HG03342 (cell line): Measurements from ENCODE around the gene SULT1E1.

Experiments
- ATAC-seq: cut with Tn5 transposase; IDR thresholded peaks from one replicate; pipeline ENCODE4 v1.9.1; 2021; ENCODE audit warnings: mild to moderate bottlenecking, moderate library complexity; ENCODE audit not compliant: unreplicated experiment

The SULT1E1 gene, protein sequence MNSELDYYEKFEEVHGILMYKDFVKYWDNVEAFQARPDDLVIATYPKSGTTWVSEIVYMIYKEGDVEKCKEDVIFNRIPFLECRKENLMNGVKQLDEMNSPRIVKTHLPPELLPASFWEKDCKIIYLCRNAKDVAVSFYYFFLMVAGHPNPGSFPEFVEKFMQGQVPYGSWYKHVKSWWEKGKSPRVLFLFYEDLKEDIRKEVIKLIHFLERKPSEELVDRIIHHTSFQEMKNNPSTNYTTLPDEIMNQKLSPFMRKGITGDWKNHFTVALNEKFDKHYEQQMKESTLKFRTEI

DNA sequence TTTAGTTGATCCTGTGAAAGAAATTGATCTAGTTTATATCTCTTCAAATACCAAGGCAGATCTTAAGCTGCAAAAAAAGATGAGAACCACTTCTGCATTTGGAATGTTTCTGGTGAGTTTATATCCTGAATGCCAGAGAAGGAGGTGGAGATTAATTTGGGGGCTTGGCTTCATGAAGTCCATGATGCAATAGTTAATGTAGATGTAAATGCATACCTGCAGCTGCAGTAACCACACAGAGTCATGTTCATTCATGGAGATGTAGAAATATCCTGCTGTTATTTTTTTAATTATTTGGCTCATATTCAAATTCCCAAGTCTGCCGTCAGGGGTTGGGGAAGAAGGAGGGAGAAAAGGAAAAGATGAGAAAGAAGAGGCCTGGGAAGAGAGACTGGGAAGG, at the start of gene SULT1E1:
Gene SULT1E1, minus strand, starts transcription at position 94 of the 400 bp plus-strand sequence. CDS start 2,501 bp downstream, outside the sequence.
- ATAC-seq: no peak

DNA sequence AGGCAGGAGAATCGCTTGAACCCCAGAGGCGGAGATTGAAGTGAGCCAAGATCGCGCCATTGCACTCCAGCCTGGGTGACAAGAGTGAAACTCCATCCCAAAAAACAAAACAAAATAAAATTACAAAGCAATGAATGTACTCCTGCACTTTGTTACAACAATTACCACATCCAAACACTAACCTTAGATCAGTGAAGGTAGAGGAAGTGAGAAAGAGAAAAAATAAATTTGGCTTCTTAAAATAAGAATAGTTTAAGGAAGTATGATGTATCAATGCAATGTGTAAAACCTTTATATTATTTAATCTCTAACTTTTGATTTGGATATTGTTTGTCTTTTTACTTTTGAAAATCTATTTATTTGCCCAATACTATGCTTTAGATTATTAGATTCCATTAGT, 49.2 kb upstream of the SULT1E1 start:
- no peak for ATAC-seq

DNA sequence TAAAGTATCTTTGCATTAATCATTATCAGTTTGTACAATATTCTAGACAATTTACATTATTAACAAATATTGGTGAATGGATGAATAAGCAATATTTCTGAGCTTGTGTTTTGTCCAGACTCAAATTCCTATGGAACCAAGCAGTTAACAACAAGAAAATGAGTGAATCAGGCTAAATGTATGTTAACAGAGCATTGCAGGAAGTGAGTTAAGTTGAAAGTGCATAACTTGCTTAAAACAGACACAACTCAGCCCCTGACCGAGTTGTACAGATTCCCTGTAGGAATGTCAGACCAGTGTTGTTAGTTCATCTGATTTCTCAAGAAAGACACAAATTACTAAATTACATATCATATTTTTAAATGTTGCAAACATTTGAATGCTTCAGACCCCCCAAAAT, 47.2 kb upstream of the SULT1E1 start:
- no peak for ATAC-seq

DNA sequence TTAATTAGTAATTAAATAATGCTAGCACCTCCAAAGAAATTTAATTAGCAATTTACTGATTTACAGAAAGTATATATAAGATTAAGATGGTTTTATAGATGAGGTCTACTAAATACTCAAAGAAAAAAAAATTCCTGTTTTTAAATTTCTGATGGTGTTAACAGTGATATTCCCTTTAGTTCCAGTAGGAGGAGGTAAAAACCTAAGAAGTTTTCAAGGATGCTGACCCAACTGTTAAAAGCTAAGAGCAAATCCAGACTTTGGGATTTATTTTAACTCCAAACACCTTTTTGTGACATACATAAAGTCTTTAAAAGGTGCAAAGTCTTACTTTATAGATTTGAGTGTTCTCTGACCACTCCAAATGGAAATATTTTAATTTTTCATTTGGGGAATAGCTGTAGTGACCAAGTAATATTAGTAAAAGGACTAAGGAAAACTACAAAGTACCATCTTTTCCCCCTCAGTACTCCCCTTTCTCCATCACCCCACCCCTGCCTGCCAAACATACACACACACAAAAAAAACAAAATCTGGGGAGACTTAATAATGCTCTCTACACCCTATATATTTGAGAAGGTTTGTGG, 36.7 kb upstream of the SULT1E1 start:
- ATAC-seq: no peak

DNA sequence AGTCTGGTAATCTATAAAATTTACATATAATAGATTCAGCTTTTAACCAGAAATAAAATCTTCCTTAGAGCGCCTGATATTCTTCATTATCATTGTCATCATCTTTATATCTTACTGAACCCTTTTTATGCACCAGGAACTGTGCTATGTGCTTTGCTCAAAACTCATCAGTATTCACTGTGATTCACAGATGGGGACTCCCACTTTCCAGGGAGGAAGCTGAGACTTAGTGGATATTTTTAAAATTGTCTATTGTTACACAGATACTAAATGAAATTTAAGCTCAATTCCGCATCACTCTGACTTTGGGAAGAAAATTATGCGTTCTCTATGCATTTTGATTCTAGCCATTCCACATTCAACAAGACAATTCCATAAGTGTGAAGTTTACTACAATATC, 34.8 kb upstream of the SULT1E1 start:
- ATAC-seq: no peak

DNA sequence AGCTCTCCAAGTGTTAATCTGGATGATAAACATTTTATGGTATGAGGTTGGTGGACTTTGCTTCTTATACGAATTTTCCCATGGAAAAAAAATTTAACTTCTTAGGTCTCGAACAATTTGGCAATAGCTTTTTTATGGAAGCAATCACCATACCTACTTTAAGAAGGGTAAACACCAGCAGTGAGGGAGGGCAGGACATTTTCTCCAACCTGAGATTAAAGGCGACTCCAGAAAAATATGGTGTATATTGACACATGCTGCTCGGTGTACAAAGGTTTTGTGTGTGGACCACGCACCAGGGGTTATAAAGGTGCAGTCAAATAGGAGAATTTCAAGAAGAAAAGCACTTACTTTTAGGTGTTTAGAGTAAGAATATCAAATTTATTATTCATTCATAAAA, 34.2 kb upstream of the SULT1E1 start:
- no peak for ATAC-seq

DNA sequence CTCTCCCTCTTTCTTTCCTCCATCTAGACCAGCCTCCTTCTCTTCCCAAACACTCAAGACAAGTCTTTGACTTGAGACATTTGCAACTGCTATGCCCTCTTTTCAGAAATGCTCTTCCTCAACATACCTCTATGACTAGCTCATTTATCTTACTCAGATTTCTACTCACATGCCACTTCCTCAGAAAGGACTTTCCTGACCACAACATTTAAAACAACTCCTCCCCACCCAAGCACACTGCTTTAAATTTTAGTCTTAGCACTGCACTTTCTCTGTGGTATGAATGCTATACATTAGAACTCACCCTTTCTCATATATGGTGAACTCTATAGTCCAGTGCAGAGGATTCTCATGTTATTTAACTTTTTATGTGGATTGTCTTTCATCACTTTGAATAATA, 28.4 kb upstream of the SULT1E1 start:
- ATAC-seq: no peak

DNA sequence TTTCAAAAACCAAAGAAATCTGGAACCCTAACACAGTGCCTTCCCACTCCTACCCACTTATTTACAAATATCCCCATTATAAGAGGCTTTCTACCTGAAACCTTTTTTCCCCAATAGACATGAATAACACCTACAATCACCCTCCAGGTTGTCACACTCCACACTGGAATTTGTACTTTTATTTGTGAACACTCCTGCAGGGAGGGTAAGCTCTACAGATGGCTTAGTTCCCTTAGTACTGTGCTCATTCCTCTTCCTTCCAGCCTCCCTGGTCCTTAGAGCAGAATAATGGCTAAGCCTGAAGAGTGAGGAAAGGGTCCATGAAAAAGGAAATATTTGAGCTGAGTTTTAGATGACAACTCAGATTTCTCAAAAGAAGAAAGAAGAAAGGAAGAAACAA, 22.2 kb upstream of the SULT1E1 start:
- no peak for ATAC-seq

DNA sequence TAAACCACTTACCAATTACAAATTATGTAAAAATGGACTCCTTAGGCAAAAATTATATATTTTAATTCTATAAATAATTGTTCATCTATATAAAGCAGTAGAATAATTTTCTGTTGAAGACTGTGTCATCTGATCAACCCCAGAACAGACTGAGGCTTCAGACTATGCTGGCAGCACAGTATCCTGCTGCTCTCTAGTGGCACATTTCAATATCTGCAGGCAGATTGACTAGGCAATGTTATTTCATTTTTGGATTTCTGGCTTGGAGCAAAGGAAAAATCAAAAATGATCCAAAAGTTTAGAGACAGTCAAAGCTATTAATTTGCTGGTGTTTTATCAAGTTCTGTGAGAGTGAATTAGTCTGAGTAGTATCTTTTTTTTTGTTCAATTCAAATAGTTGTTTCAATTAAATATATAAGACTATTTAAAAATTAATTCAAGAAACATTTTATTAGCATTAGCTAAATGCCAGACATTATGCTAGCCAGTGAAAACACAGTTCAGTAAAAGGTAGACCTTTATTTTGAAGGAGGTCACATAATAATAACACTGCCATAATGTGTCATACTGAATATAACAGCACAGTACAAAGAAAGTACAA, 21.3 kb upstream of the SULT1E1 start:
- ATAC-seq: no peak

DNA sequence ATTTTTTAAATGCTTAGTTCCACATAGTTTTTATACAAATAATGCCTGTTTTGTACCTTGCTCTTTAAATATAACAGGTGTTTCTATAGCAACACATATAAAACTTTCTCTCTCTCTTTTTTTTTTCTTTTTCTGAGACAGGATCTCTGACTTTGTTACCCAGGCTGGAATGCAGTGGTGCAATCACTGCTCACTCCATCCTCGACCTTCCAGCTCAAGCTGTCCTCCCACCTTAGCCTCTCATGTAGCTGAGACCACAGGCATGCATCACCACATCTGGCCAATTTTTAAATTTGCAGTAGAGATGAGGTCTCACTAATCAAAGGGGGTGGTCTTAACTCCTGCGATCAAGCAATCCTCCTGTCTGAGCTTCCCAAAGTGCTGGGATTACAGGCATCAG, 18.3 kb upstream of the SULT1E1 start:
- ATAC-seq: no peak

DNA sequence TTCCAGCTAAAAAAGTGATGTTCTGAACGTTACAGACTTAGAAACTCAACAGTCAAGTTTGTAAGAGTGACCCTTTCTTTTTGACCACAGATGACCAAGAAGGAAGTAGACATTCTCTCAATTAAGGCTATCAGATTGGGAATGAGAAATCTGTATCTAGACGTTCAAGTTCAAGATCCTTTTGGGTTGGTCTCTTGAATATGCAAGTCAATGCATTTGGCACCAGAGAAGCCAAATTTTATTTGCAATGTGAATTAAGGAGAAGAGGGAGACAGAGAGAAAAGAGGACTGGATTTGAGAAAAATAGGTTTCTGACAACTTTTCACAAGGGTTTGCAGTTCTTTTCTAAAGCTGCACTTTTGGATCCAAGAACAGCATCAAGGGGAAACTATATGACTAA, 17.5 kb upstream of the SULT1E1 start:
- no peak for ATAC-seq

DNA sequence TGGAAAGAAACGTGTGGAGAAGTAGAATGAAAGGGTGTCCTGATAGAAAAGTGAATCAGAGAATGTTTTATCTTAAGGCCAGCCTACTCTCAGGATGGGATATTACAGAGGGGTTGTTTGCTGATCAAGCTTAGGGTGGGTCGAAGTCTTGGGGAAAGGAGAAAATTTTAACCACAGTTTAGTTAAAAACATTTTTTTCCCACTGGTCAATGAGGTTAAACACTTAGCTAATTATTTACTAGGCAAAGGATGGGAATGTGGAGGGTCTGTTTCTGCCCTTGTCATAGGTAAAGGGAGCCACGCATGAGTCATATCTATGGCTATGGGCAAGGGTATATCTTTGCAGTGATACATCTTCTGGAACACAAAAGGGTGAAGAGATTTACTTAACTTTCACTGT, 16.1 kb upstream of the SULT1E1 start:
- ATAC-seq: no peak

DNA sequence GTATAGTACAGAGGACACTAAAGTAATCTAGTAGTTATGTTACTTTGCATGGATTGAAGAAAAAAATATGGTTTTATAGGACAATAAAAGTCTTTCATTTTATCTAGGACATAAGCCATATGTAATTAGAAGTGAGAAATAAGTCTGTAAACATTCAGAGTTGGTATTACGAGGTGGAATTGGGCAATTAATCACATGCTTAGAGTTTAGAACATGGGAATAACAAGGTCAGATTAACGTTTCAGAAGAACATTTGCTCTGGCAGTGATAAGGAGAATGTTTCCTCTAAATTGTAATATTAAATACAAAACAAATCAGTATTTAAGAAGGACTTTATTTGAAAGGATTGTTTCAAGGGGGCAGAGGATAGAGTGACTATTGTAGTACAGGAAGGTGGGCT, 15.6 kb upstream of the SULT1E1 start:
- no peak for ATAC-seq

DNA sequence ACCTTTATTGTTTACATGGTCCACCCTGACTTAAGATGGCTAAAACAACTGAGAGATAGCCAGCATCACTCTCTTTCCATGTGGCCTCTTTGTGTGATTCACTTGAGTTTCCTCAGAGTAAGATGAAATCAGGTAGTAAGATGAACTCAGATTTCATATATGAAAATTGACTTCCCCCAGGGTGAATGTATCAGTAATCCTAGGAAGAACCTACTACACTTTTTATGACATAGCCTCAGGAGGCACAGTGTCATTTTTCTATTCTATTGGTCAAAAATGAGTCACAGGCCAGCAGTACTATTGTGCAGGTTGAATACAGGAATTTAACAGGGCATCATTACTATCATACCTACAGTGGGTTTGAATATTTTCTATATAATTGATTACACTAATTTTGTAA, 14.6 kb upstream of the SULT1E1 start:
- ATAC-seq: no peak

DNA sequence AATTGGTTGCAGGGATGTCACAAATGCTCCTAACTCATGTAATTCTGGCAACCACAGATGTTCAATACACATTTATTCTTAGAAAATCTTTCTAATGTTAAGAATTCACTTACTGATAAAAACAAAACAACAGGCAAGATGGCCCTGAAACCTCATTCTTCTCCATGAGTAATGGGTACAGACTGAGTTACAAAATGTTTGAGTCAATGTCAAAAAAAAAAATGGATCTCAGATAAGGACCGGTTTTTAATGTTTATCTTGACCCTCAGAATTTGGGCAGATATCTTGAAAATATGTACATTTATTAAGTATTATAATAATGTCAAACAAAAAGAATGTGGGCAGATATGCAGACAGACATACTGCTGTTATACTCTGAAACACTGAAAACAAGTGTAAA, 1.8 kb upstream of the SULT1E1 start:
- no peak for ATAC-seq

DNA sequence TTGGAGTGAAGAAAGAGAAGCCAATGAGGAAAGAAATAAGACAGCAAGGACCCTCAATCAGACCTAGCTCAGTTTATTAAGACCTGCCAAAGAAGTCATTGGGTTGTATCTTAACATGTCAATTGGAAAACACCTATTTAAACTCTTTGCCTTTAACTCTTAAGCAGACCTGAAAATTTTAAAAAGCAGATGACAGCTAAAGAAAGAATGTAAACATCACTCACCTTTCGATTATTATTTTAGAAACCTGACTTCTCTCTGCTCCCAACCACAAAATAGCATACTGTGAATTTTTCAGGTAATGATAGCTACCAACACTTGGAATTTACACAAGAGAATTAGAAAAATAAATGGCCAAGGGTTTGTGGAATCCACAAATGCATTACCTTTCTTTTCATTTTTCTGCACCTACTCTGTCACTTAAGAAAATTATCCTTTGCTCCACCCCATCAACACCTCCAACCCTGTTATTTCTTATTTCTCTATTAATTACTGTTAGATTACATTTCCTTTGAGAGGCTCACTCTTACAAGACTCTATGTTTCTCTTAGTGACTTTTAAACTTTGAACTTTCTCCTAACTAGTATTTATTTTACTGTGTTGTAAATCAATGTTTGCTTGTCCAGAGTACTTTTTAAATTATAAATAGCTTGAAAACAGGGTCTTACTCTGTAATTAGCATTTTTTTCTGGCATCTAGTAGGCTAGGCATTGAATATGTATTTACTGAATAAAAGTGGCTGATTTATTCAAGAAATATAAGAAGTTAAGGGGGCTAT, 765 bp upstream of the SULT1E1 start:
- no peak for ATAC-seq

DNA sequence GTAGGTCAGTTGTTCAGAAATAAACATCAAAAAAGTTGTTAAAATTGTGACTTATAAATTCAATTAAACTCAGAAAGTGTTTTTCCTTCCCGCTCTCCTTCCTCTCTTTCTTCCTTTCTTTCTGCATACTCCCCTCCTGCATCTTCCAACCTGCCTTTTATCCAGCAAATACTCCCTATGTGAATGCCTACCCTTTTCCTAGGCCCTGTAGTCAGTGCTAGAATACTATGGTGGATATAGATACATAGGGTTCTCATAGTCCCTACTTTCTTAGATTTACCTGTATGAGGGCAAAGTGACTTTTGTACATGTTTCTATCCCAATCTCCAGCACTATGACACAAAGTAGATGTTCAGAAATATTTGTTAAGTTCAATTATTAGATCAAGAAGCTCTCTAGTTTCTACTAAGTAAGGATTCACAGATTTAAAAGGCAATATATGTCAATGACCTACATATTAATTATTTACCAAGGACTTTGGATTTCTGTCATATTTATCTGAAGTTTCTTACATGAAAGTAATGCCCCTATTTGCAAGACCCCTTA, 732 bp downstream of the SULT1E1 start:
- no peak for ATAC-seq

DNA sequence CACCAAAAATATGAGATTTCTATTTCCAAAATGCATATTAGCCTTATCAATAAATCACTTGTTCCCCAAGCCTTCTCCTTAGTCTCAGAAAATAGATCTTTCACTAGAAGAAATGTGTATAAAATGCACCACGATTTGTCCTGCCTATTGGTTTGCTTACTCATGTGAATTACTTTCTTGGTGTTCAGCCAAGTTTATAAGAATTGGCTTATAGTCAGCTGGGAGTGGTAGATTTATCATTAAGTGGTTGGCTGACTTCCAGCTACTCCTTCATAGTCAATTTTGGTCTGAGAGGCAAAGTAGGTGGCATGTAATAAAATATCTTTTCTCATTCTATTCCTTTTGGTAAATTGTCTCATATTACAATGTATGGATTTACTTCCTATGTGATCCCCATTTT, 1.3 kb downstream of the SULT1E1 start:
- ATAC-seq: no peak

DNA sequence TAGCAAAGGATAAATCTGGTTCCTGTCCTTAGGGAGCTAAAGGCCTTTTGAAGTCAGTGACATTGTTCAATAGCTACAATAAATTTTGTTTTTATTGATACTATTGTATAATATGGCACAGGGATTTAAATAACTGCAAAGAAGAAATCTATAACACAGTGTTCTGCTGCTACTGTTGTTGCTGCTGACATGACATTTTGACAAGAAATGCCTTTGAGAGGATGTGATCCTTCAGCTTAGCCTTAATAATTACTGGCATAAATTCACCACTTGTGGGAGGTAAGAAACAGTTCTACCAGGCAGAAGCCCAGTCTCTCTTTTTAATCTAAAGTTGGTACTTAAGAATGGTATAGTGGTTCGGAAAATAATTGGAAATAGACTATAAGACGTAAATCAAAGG, 4.1 kb downstream of the SULT1E1 start:
- no peak for ATAC-seq

DNA sequence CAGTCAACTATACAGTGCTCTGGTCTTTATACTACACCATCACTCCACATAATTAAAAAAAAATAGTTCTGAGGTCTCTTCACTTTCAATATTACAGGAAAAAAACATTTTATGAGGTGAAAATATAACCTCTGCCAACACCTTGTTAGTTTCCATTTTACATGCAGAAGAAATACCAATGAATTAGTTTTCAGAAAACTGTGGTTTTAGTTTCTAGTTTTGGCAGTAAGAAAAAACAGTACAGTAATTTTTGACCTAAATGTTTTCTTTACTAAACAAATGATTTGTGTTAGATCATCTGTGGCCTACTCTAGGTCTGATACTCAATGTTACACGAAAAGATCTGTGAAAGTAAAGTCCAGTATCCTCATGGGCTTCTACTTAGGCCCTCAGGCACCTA, 10.0 kb downstream of the SULT1E1 start:
- ATAC-seq: no peak

DNA sequence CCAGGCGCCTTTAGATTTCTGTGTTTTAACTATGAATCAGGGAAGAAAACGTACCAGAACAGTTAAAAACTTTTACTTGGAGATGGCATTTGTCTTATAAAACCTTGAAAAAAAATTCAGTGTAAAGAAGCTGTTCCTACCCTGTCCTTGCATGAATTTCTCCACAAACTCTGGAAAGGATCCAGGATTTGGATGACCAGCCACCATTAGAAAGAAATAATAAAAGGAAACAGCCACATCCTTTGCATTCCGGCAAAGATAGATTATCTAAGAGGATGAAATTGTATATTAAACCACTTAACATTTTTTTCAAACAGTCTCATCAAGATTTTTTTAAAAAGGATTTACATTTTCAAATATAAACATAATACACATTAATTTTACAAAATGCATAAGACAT, 10.6 kb downstream of the SULT1E1 start:
- ATAC-seq: no peak

DNA sequence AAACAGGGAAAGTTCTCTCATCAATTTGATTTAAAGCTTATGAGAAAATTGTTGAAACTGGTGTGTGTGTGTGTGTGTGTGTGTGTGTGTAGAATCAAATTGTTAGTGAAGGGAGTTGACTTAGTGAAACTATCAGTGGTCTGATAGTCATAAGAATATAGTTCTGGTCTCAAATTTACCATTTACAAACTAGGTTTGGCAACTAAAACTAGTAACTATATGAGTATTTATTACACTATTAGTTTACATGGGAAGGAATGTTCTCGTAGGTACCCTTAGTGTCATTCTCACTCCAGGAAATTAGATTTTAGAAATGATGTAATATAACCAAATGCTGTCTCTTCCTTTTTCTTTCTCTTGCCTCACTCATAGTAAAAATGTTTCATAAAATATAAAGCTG, 11.9 kb downstream of the SULT1E1 start:
- no peak for ATAC-seq
